ENCODE measurements around the gene SP5.
"Not testable (repeated sequence)": the region's sequence is repeated elsewhere in the genome, so short reads cannot be mapped to it uniquely, and the experiment has no call there.

SP5 gene

DNA sequence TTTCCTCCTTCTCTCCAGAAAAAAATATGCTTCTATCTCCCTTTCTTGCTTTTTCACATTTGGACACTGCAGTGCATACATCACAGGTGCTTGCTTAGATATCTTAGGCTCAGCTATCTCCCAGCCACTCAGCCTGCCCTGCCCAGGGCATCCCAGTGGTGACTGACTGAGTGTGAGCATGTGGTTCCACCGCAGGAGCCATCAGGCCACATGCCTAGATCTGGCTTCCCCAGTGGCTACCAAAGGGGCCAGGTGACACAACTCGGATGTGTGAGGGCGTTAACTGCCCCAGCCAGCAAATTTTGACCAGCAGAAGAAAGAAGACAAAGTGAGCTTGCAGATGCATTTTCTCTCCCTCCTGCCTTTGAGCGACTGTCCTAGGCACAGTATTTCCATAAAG is 25.5 kb downstream of the SP5 start:
- DNase-seq = no peak

GRCh38 chr2:170742000-170742399 is 26.9 kb downstream of the SP5 start:
- DNase-seq = no peak

GRCh38 chr2:170742896-170743529 is 27.9 kb downstream of the SP5 start:
- no peak for DNase-seq

GRCh38 chr2:170743530-170744239 is 28.5 kb downstream of the SP5 start:
- no peak for DNase-seq

GRCh38 chr2:170744248-170745002 is 29.3 kb downstream of the SP5 start:
- DNase-seq = no peak

- no peak for DNase-seq
Observed at GRCh38 chr2:170745305-170745704, 30.2 kb downstream of the SP5 start.

DNA sequence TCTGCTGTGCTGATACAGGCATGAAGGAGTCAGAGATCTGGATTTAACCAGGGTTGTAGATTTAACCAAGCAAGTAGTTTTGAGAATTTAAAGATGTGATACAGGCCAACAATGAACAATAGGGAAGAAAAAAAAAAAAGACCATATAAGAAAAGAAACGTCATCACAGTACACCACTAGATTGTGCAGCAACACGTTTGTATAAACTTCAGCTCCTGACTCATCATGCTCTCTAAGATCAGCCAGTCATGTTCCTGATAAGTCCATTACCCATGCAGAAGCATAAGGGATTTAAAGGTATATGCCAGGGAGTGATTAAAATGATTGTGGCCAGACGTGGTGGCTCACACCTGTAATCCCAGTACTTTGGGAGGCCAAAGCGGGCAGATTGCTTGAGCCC is 32.8 kb downstream of the SP5 start:
- no peak for DNase-seq

DNA sequence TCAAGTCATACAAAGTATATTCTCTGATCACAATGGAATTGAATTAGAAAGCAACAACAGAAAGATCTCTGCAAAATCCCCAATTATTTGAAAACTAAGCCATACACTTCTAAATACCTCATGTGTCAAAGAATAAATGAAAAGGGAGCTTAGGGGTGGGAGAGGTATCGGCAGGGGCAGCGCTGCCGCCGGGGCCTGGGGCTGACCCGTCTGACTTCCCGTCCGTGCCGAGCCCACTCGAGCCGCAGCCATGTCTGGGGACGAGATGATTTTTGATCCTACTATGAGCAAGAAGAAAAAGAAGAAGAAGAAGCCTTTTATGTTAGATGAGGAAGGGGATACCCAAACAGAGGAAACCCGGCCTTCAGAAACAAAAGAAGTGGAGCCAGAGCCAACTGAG is 36.4 kb downstream of the SP5 start:
- DNase-seq = not testable (repeated sequence)

DNA sequence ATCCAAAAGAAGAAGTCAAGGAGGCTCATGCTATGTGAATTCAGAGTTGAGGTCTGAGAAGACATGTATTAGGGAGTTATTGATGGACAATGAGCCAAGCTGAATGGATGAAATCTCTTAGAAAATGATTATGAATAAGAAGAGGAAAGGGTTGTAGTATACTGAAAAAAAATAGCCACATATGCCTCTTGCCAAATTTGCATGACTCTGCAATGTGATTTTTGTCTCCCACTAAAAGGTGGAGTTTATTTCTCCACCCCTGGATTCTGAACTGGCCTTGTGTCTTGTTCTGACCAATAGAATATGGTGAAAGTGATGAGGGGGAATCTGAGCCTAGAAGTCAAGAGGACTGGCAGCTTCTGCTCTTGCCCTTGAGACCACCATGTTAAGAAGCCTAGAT is 46.4 kb downstream of the SP5 start:
- no peak for DNase-seq

DNA sequence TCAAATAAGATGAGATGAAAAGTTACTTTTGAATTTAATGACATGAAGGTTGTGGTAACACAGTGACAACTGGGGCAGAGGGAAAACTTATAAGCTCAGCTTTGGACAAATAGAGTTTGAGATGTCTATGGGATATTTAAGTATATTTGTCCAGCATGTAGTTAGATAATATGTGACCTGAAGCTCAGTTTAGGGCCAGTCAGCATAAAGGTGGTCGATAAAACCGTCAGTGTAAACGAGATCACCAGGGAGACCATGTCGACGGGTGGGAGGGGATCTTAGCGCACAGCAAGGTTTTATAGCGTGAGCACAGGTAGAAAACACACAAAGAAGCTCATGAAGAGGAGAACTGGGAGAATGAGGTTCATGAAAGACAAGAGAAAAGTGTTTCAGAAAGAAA is 47.6 kb downstream of the SP5 start:
- no peak for DNase-seq

- no peak for DNase-seq
Observed at GRCh38 chr2:170763232-170763631, 48.1 kb downstream of the SP5 start.

- DNase-seq = no peak
Observed at GRCh38 chr2:170764880-170765261, 49.7 kb downstream of the SP5 start.

GRCh38 chr2:170766693-170767092 is 51.6 kb downstream of the SP5 start:
- DNase-seq = no peak
